CD4-positive, alpha-beta T cell (primary cell): Measurements from ENCODE around the gene NPTX2. TPM values are rescaled to one million over a fixed set of nuclear protein-coding genes. Genes with fewer than 3 reads are reported as not detected.

Experiments
- ATAC-seq: fragments of 200-7000 bp; cut with Tn5 transposase; one replicate; pipeline ENCODE4 v1.10.0; 2022; ENCODE audit warnings: mild to moderate bottlenecking; ENCODE audit not compliant: poor library complexity
- CTCF ChIA-PET: fragments of 350-600 bp; sonication (Branson Sonifier 250); formaldehyde crosslinking; loops from one replicate; lab custom pipeline; 2021; ENCODE audit warnings: antibody characterized with exemption, inconsistent platforms; lab: Charles Lee
- POLR2A ChIA-PET: fragments of 350-600 bp; sonication (Branson Sonifier 250); formaldehyde crosslinking; loops from one replicate; lab custom pipeline; 2021; ENCODE audit warnings: antibody characterized with exemption, inconsistent platforms; lab: Charles Lee
- DNase-seq, 14 experiments: peaks; one replicate each; pipeline ENCODE4 v3.0.0-alpha.2; 2013 to 2020; ENCODE audit warnings: mixed read lengths in 2 of 14
- H3K27ac ChIP-seq, 2 donors: one replicate each; pipeline versions ENCODE4 v1.5.1 to v1.7.0; 2013; ENCODE audit warnings: low read length in 2 of 2, low read depth in 1 of 2, mild to moderate bottlenecking in 1 of 2
- H3K27me3 ChIP-seq, 2 experiments: 1 replicate in 1 of 2; 2 replicates in 1 of 2; pipeline versions ENCODE4 v1.6.1 to v1.7.0; 2013; ENCODE audit warnings: low read length in 2 of 2, control low read depth in 1 of 2, mild to moderate bottlenecking in 1 of 2, moderate library complexity in 1 of 2; ENCODE audit not compliant: insufficient read depth in 2 of 2, control insufficient read depth in 1 of 2
- H3K36me3 ChIP-seq: one replicate; pipeline ENCODE4 v1.6.1; 2013; ENCODE audit warnings: low read length, control low read depth; ENCODE audit not compliant: insufficient read depth
- H3K4me1 ChIP-seq: one replicate; pipeline ENCODE4 v1.6.1; 2013; ENCODE audit warnings: low read length, control low read depth; ENCODE audit not compliant: insufficient read depth
- H3K4me3 ChIP-seq: one replicate; pipeline ENCODE4 v1.5.1; 2013; ENCODE audit warnings: mild to moderate bottlenecking, low read length, moderate library complexity
- H3K9me3 ChIP-seq, 2 experiments: 1 replicate in 1 of 2; 2 replicates in 1 of 2; pipeline versions ENCODE4 v1.6.1 to v1.7.0; 2013; ENCODE audit warnings: low read length in 2 of 2, mild to moderate bottlenecking in 2 of 2, control low read depth in 1 of 2, moderate library complexity in 1 of 2; ENCODE audit not compliant: control insufficient read depth in 1 of 2, insufficient read depth in 1 of 2
- H3K27ac Mint-ChIP-seq: one replicate; pipeline ENCODE4 v1.8.0; 2020; ENCODE audit warnings: mixed read lengths
- H3K27me3 Mint-ChIP-seq: one replicate; pipeline ENCODE4 v1.8.0; 2021; ENCODE audit warnings: mixed read lengths
- H3K36me3 Mint-ChIP-seq: one replicate; pipeline ENCODE4 v1.8.0; 2021; ENCODE audit warnings: low read depth, mixed read lengths
- H3K4me1 Mint-ChIP-seq: one replicate; pipeline ENCODE4 v1.8.0; 2021; ENCODE audit warnings: low read depth, mixed read lengths
- H3K4me3 Mint-ChIP-seq: one replicate; pipeline ENCODE4 v1.8.0; 2020; ENCODE audit warnings: mild to moderate bottlenecking, mixed read lengths
- H3K9me3 Mint-ChIP-seq: one replicate; pipeline ENCODE4 v1.8.0; 2020; ENCODE audit warnings: mixed read lengths
- CTCF ChIP-seq: fragments of 200-600 bp; IDR thresholded peaks from one replicate; pipeline ENCODE4 v1.8.0; 2022; ENCODE audit warnings: antibody characterized with exemption, mild to moderate bottlenecking
- intact Hi-C, 2 experiments: fragments of 100-400 bp; cut with DNase I in 1 of 2; cut with micrococcal nuclease in 1 of 2; formaldehyde crosslinking; loops; one replicate each; pipeline versions ENCODE4 v1.15.1 to v1.9.0; 2023 to 2025; cut with DNase I, micrococcal nuclease
- total RNA-seq, 174 experiments: library from RNA in 2 of 174; stranded (reverse) in 2 of 174; gene quantifications; one replicate each; pipeline ENCODE4 v1.2.3 and lab custom pipeline; 2021 to 2026

The NPTX2 gene
- total RNA-seq, 2 experiments from 2014 or later: not detected

- Histone ChIP-seq H3K27ac (no peak overlapping the region), H3K27me3 (no peaks in the 10 kb centered on the region), H3K9me3 (no peaks in the 10 kb centered on the region), H3K4me3 (no peak overlapping the region), H3K36me3 (no peaks in the 10 kb centered on the region), H3K4me1 (no peaks in the 10 kb centered on the region)
- Mint-ChIP-seq H3K4me1 (no peaks in the 10 kb centered on the region), H3K27ac (no peak overlapping the region), H3K27me3 (peaks cover 15% of the 10 kb centered on the region), H3K9me3 (no peaks in the 10 kb centered on the region), H3K36me3 (no peaks in the 10 kb centered on the region), H3K4me3 (no peak overlapping the region)
- ATAC-seq (no peak), DNase-seq (no peak)
- ChIA-PET CTCF (no interaction called here), POLR2A (no interaction called here)
- TF ChIP-seq CTCF: no peak
- intact Hi-C loops: no loop called here
These were observed 18.1 kb upstream of the NPTX2 start for GRCh38 chr7:98598846-98599615.

GRCh38 chr7:98599886-98600285 lies 17.2 kb upstream of the NPTX2 start:
- ChIA-PET CTCF (no interaction called here), POLR2A (no interaction called here)
- H3K4me1 ChIP-seq: no peaks in the 10 kb centered on the region
- H3K27me3 ChIP-seq: no peaks in the 10 kb centered on the region
- no peaks in the 10 kb centered on the region for H3K9me3 Mint-ChIP-seq
- no peak overlapping the region for H3K27ac Mint-ChIP-seq
- H3K27me3 Mint-ChIP-seq: peaks cover 10% of the 10 kb centered on the region
- H3K36me3 Mint-ChIP-seq: no peaks in the 10 kb centered on the region
- intact Hi-C loops: no loop called here
- no peak overlapping the region for H3K4me3 Mint-ChIP-seq
- no peak overlapping the region for H3K4me3 ChIP-seq
- no peaks in the 10 kb centered on the region for H3K9me3 ChIP-seq
- ATAC-seq (no peak), DNase-seq (no peak)
- H3K36me3 ChIP-seq: no peaks in the 10 kb centered on the region
- TF ChIP-seq CTCF: no peak
- no peaks in the 10 kb centered on the region for H3K4me1 Mint-ChIP-seq
- no peak overlapping the region for H3K27ac ChIP-seq

GRCh38 chr7:98602755-98603398 lies 14.2 kb upstream of the NPTX2 start:
- CTCF ChIA-PET: interaction anchor here (0.6 kb wide), 1 partner anchor 104 kb away, joined by 3 read pairs; no protein-coding TSS in a partner anchor
- Histone ChIP-seq H3K9me3 (no peaks in the 10 kb centered on the region), H3K27me3 (no peaks in the 10 kb centered on the region), H3K4me3 (no peak overlapping the region), H3K4me1 (no peaks in the 10 kb centered on the region), H3K27ac (no peak overlapping the region), H3K36me3 (no peaks in the 10 kb centered on the region)
- intact Hi-C loops: no loop called here
- H3K36me3 Mint-ChIP-seq: no peaks in the 10 kb centered on the region
- no peaks in the 10 kb centered on the region for H3K4me1 Mint-ChIP-seq
- no peak for DNase-seq
- H3K27me3 Mint-ChIP-seq: peaks cover 4% of the 10 kb centered on the region
- no peak overlapping the region for H3K4me3 Mint-ChIP-seq
- TF ChIP-seq CTCF: no peak
- ATAC-seq: no peak
- peaks cover 3% of the 10 kb centered on the region for H3K9me3 Mint-ChIP-seq
- POLR2A ChIA-PET: no interaction called here
- H3K27ac Mint-ChIP-seq: no peak overlapping the region
